SK-N-SH (cell line): ENCODE measurements around the gene LKAAEAR1.

Source experiments
- ELF1 ChIP-seq: IDR thresholded peaks from 2 replicates; pipeline ENCODE4 v1.4.0; 2012
- FOXM1 ChIP-seq: IDR thresholded peaks from 2 replicates; pipeline ENCODE4 v1.4.0; 2012; ENCODE audit warnings: low read depth, mild to moderate bottlenecking
- GATA2 ChIP-seq: sonication (generic); formaldehyde crosslinking; IDR thresholded peaks from 2 replicates; pipeline ENCODE4 v1.5.0; 2020; ENCODE audit warnings: mild to moderate bottlenecking, missing genetic modification reagents
- JUND ChIP-seq: IDR thresholded peaks from 2 replicates; pipeline ENCODE4 v1.4.0; 2012
- MAX ChIP-seq: IDR thresholded peaks from 2 replicates; pipeline ENCODE4 v1.4.0; 2012; ENCODE audit warnings: low read depth
- PBX3 ChIP-seq: IDR thresholded peaks from 2 replicates; pipeline ENCODE4; 2012
- REST ChIP-seq: IDR thresholded peaks from 2 replicates; pipeline ENCODE4 v1.6.1; 2012; ENCODE audit warnings: mild to moderate bottlenecking, low read depth, low read length, moderate library complexity
- RFX5 ChIP-seq: IDR thresholded peaks from 2 replicates; pipeline ENCODE4 v1.6.1; 2012; ENCODE audit warnings: mild to moderate bottlenecking, improper control_type of control experiment, low read length
- SIN3A ChIP-seq: IDR thresholded peaks from 2 replicates; pipeline ENCODE4 v1.6.1; 2012; ENCODE audit warnings: low read depth, mild to moderate bottlenecking, low read length, moderate library complexity, borderline replicate concordance
- YY1 ChIP-seq: IDR thresholded peaks from 2 replicates; pipeline ENCODE4 v1.4.0; 2012; ENCODE audit warnings: low read depth, mild to moderate bottlenecking
- ZBTB33 ChIP-seq: IDR thresholded peaks from 2 replicates; pipeline ENCODE4 v1.4.0; 2012; ENCODE audit warnings: low read depth, borderline replicate concordance
- TF ChIP-seq, protein P1 (sequence below): fragments of 200-600 bp; sonication (generic); IDR thresholded peaks from 2 replicates; pipeline ENCODE4 v1.6.1; 2017; ENCODE audit warnings: antibody characterized with exemption, mild to moderate bottlenecking, moderate library complexity

DNA sequence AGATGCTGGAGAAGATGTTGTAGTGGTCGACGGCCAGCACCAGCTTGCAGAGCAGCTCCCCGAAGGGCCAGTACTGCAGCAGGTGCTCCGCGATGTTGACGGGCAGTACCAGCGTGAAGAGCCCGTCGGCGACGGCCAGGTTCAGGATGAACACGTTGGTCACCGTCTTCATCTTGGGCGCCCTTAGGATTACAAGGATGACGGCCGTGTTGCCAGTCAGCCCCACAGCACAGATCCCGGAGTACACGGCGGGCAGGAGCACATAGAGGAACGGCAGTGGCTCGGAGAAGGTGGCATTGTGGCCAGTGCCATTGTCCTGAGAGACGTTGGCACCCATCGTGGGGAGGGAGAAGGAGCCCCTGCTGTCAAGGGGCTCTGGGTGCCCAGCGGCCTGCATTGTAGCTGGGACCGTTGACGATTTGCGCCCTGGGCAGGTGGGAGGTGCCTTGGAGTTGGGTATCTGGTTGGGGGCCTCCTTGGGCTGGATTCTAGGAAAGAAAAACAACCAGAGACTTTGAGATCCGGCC is 22.3 kb upstream of the LKAAEAR1 start:
- TF ChIP-seq, protein P1, sequence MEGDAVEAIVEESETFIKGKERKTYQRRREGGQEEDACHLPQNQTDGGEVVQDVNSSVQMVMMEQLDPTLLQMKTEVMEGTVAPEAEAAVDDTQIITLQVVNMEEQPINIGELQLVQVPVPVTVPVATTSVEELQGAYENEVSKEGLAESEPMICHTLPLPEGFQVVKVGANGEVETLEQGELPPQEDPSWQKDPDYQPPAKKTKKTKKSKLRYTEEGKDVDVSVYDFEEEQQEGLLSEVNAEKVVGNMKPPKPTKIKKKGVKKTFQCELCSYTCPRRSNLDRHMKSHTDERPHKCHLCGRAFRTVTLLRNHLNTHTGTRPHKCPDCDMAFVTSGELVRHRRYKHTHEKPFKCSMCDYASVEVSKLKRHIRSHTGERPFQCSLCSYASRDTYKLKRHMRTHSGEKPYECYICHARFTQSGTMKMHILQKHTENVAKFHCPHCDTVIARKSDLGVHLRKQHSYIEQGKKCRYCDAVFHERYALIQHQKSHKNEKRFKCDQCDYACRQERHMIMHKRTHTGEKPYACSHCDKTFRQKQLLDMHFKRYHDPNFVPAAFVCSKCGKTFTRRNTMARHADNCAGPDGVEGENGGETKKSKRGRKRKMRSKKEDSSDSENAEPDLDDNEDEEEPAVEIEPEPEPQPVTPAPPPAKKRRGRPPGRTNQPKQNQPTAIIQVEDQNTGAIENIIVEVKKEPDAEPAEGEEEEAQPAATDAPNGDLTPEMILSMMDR = no peak
- TF ChIP-seq REST (no peak), JUND (no peak), GATA2 (CRISPR knock-in tag) (no peak), MAX (no peak), SIN3A (no peak), ELF1 (no peak), FOXM1 (no peak), YY1 (no peak), RFX5 (no peak), ZBTB33 (no peak), PBX3 (no peak)
